Heart left ventricle (tissue), 16 donors: ENCODE measurements around the gene ZNF699. TPM values are rescaled to one million over a fixed set of nuclear protein-coding genes. Genes with fewer than 3 reads are reported as not detected.

ENCODE experiments used
- ATAC-seq, 4 donors: fragments of 200-7000 bp; cut with Tn5 transposase; one replicate each; pipeline ENCODE4 v1.9.1; 2020 to 2022; ENCODE audit warnings: moderate library complexity in 4 of 4, mild to moderate bottlenecking in 3 of 4, moderate number of reproducible peaks in 1 of 4
- DNase-seq, 5 donors: peaks; one replicate each; pipeline ENCODE4 v3.0.0-alpha.2; 2020
- H3K27ac ChIP-seq, 12 donors: fragments of 200-600 bp; sonication (generic) in 4 of 12; one replicate each; pipeline versions ENCODE4 v1.5.0 to v1.8.0; 2016 to 2022; ENCODE audit warnings: mild to moderate bottlenecking in 2 of 12
- H3K27me3 ChIP-seq, 9 donors: fragments of 200-600 bp; sonication (generic) in 2 of 9; one replicate each; pipeline versions ENCODE4 v1.5.1 to v1.8.0; 2016 to 2022; ENCODE audit warnings: mild to moderate bottlenecking in 3 of 9
- H3K36me3 ChIP-seq, 9 donors: fragments of 200-600 bp; sonication (generic) in 2 of 9; one replicate each; pipeline versions ENCODE4 v1.5.0 to v1.8.0; 2018 to 2022; ENCODE audit warnings: mild to moderate bottlenecking in 2 of 9
- H3K4me1 ChIP-seq, 12 donors: fragments of 200-600 bp; sonication (generic) in 4 of 12; one replicate each; pipeline versions ENCODE4 v1.5.0 to v1.8.0; 2016 to 2022; ENCODE audit warnings: mild to moderate bottlenecking in 3 of 12
- H3K4me3 ChIP-seq, 12 donors: fragments of 200-600 bp; sonication (generic) in 4 of 12; one replicate each; pipeline versions ENCODE4 v1.5.0 to v1.8.0; 2017 to 2022; ENCODE audit warnings: mild to moderate bottlenecking in 9 of 12, moderate library complexity in 4 of 12
- H3K9me3 ChIP-seq, 12 donors: fragments of 200-600 bp; sonication (generic) in 4 of 12; one replicate each; pipeline versions ENCODE4 v1.5.0 to v1.8.0; 2016 to 2022; ENCODE audit warnings: mild to moderate bottlenecking in 1 of 12
- POLR2A ChIP-seq, 2 donors: fragments of 450-650 bp; IDR thresholded peaks; one replicate each; pipeline ENCODE4 v1.6.1; 2017; ENCODE audit warnings: antibody characterized with exemption in 2 of 2, mild to moderate bottlenecking in 2 of 2, moderate library complexity in 2 of 2
- WGBS, 4 donors: extraction: QIAGEN DNeasy Blood & Tissue Kit in 2 of 4; methylation state at CpG; one replicate each; pipeline versions ENCODE4 v1.1.5 to v1.1.7; 2013 to 2018; 5-methylcytosine and 5-hydroxymethylcytosine counted together
- intact Hi-C, 10 donors: fragments of 100-400 bp; cut with DNase I; formaldehyde crosslinking; loops; one replicate each; pipeline versions ENCODE4 v1.11.1 to v1.14.2; 2022
- polyA plus RNA-seq, 2 donors: library from polyadenylated mRNA; stranded (reverse); fragments of 200-250 nt; gene quantifications; one replicate each; pipeline ENCODE4 v1.2.3, GENCODE V29; 2013
- total RNA-seq, 9 donors: library from RNA; depleted of rRNA in 2 of 9; stranded (reverse); fragments of >200 nt in 2 of 9; fragmentation: NEBNext Ultra II Directional in 3 of 9; extraction: Animal tissue kit (Norgen Biotek cat#: 25700) in 3 of 9; gene quantifications; one replicate each; pipeline versions ENCODE4 v1.1.0 to v1.2.4, GENCODE V29; 2016 to 2023
- TF ChIP-seq, protein P1 (sequence below), 12 donors: fragments of 200-600 bp; sonication (generic) in 4 of 12; IDR thresholded peaks; one replicate each; pipeline versions ENCODE4 v1.5.0 to v1.8.0; 2018 to 2022; ENCODE audit warnings: antibody characterized with exemption in 12 of 12, mild to moderate bottlenecking in 5 of 12
- donor health status: ischemic (EF 13 %, LVEDD 7.1; RV severe dilation, severe dysfunction).
- donor health status: healthy with polysubstance abuse.
- donor health status: DM: no; HTN: yes; CAD: no.
- donor health status: DM: no; HTN: no; CAD: no.
- donor health status: ischemic (EF 25% LVEDD 6.9; RV normal size, moderate dysfunction).
- donor health status: ischemic (EF 25% LVEDD 5.7; RV mildly dilated, moderate dysfunction).
- donor health status: healthy.
- donor health status: DM: yes; HTN: yes; CAD: no.
- donor health status: ischemic (EF 35%, LVEDD 5.7; RV mildly dilated, moderate dysfunction).
- donor health status: nonischemic (EF 11% LVEDD 7.7; RV severe dilation, severe dysfunction).
- donor health status: DM: yes; HTN: yes; CAD: no.
- donor health status: PGD.
- donor health status: ischemic (EF 29% LVEDD 5.4; RV normal size, mild dysfunction).
- donor health status: nonischemic (EF 23%, LVEDD 6.1; RV moderate dilation, normal function).

Gene ZNF699
- total and polyA plus RNA-seq, 11 donors = 0.91 to 6.3 (median 3.7) TPM

DNA sequence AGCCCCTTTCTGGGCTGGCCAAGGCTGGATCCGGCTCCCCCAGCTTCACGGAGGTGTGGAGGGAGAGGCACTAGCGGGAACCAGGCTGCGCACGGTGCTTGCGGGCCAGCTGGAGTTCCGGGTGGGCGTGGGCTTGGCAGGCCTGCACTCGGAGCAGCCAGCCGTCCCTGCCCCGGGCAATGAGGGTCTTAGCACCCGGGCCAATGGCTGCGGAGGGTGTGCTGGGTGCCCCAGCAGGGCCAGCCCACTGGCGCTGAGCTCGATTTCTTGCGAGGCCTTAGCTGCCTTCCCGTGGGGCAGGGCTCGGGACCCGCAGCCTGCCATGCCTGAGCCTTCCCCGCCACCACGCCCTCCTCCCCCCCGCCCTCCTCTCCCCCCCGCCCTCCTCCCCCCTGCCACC lies 11.7 kb upstream of the ZNF699 start:
- ATAC-seq (no peak), DNase-seq (peak in 1 of 5 donors; percentile 59)
- intact Hi-C loops = loop anchor here in 3 of 10 donors (5.0 to 10.0 kb wide), 2 partner anchors 113 to 216 kb away; partner anchors contain the start of genes ZNF266 (in 2 of the 3) and ZNF426 (in 1 of the 3)
- no peaks in the 10 kb centered on the region for H3K27me3 ChIP-seq
- peaks cover 0 to 12% (median 0%) of the 10 kb centered on the region in 9 donors for H3K36me3 ChIP-seq
- H3K9me3 ChIP-seq = peaks cover 0 to 23% (median 3%) of the 10 kb centered on the region in 12 donors
- no peak for TF ChIP-seq POLR2A (IDR thresholded peaks at IDR 0.05)
- TF ChIP-seq, protein P1, sequence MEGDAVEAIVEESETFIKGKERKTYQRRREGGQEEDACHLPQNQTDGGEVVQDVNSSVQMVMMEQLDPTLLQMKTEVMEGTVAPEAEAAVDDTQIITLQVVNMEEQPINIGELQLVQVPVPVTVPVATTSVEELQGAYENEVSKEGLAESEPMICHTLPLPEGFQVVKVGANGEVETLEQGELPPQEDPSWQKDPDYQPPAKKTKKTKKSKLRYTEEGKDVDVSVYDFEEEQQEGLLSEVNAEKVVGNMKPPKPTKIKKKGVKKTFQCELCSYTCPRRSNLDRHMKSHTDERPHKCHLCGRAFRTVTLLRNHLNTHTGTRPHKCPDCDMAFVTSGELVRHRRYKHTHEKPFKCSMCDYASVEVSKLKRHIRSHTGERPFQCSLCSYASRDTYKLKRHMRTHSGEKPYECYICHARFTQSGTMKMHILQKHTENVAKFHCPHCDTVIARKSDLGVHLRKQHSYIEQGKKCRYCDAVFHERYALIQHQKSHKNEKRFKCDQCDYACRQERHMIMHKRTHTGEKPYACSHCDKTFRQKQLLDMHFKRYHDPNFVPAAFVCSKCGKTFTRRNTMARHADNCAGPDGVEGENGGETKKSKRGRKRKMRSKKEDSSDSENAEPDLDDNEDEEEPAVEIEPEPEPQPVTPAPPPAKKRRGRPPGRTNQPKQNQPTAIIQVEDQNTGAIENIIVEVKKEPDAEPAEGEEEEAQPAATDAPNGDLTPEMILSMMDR (IDR thresholded peaks at IDR 0.05) = no peak
- 95 to 97% (median 96%) methylated on average over 12 to 23 of the region's 23 CpGs for WGBS, 4 donors
- no peak overlapping the region for H3K27ac ChIP-seq
- no peak overlapping the region for H3K4me3 ChIP-seq
- H3K4me1 ChIP-seq = peaks cover 0 to 17% (median 6%) of the 10 kb centered on the region in 12 donors

DNA sequence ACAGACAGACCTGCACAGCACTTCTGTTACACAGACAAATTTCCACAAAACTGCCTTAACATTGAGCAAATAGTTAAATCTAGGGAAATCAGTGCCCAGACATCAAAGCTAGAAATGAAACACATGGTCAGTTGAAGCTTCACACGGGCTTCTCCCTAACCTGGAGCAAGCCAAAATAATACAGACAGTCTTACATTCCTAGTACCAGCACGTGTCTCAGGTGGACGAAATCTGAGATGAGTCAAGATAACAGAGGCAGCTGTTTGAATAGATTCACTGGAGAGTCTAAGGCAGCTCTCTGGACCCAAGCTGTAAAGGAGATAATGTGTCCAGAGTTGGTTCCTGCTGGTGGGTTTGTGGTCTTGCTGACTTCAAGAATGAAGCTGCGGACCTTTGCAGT lies 4.1 kb upstream of the ZNF699 start:
- ATAC-seq (no peak), DNase-seq (no peak)
- Histone ChIP-seq H3K36me3 (no peaks in the 10 kb centered on the region), H3K4me1 (peaks cover 0 to 8% (median 2%) of the 10 kb centered on the region in 12 donors), H3K27me3 (no peaks in the 10 kb centered on the region), H3K4me3 (no peak overlapping the region), H3K27ac (no peak overlapping the region), H3K9me3 (no peaks in the 10 kb centered on the region)
- intact Hi-C loops = loop anchor here (5.0 to 10.0 kb wide), 11 partner anchors 119 to 484 kb away; partner anchors contain the start of genes ZNF121 (in 4 of the 10), ZNF266 (in 2 of the 10), ZNF426 (in 1 of the 10) and ZNF561 (in 1 of the 10)
- 65 to 70% (median 69%) methylated on average over 4 of the region's 4 CpGs for WGBS, 4 donors
- TF ChIP-seq, protein P1 (IDR thresholded peaks at IDR 0.05) = no peak
- no peak for TF ChIP-seq POLR2A (IDR thresholded peaks at IDR 0.05)

DNA sequence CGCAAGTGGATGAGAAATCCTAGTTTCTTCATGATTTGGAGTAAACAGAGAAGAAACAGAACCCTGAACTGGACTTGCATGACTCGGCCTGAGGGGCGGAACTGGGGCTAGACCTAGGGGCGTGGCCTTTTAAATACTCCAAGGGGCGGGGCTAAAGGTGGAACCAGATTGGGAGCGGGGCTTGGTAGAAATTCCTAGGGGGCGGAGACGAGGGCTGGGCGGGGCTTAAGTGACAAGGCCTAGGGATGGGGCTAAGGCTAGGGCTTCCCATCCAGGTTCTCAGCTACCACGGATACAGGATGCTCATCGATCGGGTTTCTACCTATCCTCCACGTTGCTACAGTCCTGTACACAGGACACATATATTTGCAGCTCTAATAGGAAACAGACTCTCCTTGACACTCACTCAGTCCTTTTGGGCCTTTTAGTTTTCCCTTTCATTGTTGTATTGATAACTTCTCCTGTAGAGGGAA lies 372 bp upstream of the ZNF699 start:
- ATAC-seq = peak; percentile 94 to 97 (median 96)
- peak overlapping the region; percentile 89 to 99 (median 96) for H3K27ac ChIP-seq
- intact Hi-C loops = loop anchor here (1.0 to 10.0 kb wide), 16 partner anchors 14 to 487 kb away; partner anchors contain the start of genes ZNF121 (in 4 of the 10), ZNF426 (in 3 of the 10), ZNF266 (in 2 of the 10) and ZNF559 (in 2 of the 10)
- peaks cover 0 to 12% (median 0%) of the 10 kb centered on the region in 9 donors for H3K36me3 ChIP-seq
- no peak for TF ChIP-seq POLR2A (IDR thresholded peaks at IDR 0.05)
- TF ChIP-seq, protein P1 (IDR thresholded peaks at IDR 0.05) = no peak
- peak overlapping the region; percentile 50 to 99 (median 96) for H3K4me3 ChIP-seq
- WGBS, 4 donors = 5 to 11% (median 6%) methylated on average over 13 of the region's 13 CpGs
- no peaks in the 10 kb centered on the region for H3K27me3 ChIP-seq
- peaks cover 0 to 3% (median 0%) of the 10 kb centered on the region in 12 donors for H3K9me3 ChIP-seq
- DNase-seq = peak; percentile 93 to 95 (median 94)
- H3K4me1 ChIP-seq = peaks cover 0 to 24% (median 11%) of the 10 kb centered on the region in 12 donors

DNA sequence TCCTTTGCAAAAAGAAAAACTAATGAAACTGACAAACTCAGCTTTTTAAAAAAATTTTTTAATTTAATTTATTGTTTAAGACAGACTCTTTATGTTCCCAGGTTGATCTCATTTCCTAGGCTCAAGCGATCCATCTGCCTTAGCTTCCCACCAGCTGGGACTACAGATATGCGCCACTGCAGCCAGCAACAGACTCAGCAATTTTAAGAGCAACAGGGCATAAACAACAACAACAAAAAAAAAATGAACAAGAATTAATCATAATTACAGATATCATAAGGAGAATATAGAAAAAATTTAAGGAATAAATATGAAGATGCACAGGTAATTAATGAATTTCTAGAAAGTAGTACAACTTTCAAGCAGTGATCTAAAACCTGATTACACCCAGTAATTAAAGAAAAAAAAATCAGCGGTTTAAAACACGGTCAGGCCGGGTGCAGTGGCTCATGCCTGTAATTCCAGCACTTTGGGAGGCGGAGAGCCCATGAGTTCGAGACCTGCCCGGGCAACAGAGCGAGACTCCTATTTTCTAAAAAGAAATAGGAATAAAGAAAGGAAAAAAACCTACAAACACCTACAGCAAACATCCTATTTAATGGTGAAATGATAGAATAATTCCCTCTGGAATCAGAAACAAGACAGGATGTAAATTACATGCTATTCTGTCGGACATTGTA lies 1.4 kb downstream of the ZNF699 start:
- WGBS, 4 donors = 62 to 72% (median 63%) methylated on average over 10 of the region's 10 CpGs
- intact Hi-C loops = loop anchor here in 3 of 10 donors (2.0 to 10.0 kb wide), 4 partner anchors 163 to 313 kb away; partner anchors contain the start of genes ZNF426 (in 2 of the 3), ZNF317 (in 1 of the 3) and ZNF561 (in 1 of the 3)
- DNase-seq (no peak), ATAC-seq (no peak)
- Histone ChIP-seq H3K9me3 (peaks cover 0 to 13% (median 0%) of the 10 kb centered on the region in 12 donors), H3K27ac (no peak overlapping the region), H3K36me3 (peaks cover 4 to 29% (median 18%) of the 10 kb centered on the region in 9 donors), H3K4me3 (peak overlapping the region in 11 of 12 donors; percentile 50 to 99 (median 97)), H3K27me3 (no peaks in the 10 kb centered on the region), H3K4me1 (peaks cover 0 to 24% (median 11%) of the 10 kb centered on the region in 12 donors)
- TF ChIP-seq POLR2A (IDR thresholded peaks at IDR 0.05) = no peak
- TF ChIP-seq, protein P1 (IDR thresholded peaks at IDR 0.05) = no peak
